ENCODE results near the gene XCL1. TPM values are rescaled to one million over a fixed set of nuclear protein-coding genes. Genes with fewer than 3 reads are reported as not detected.
"Not testable (repeated sequence)": the region's sequence is repeated elsewhere in the genome, so short reads cannot be mapped to it uniquely, and the experiment has no call there.

Gene XCL1, protein sequence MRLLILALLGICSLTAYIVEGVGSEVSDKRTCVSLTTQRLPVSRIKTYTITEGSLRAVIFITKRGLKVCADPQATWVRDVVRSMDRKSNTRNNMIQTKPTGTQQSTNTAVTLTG
- total RNA-seq (2014; rRNA removed; shearing (Covaris generic)): 0.52 and 1.4 TPM in 2 replicates

DNA sequence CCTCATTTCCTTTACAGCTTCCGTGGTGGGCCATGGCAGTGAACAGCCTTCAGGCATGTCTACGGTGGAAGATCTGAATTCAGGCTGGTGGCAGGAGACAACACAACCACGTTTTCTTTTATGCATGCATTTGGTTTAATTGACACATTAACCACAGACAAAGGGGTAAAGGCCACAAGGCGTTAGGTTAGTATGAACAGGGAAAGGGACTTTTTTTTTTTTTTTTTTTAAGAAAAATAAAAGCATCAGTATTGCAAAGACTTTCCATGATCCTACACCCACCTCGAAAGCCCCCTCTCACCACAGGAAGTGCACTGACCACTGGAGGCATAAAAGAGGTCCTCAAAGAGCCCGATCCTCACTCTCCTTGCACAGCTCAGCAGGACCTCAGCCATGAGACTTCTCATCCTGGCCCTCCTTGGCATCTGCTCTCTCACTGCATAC lies at the start of gene XCL1:
Gene XCL1, plus strand, starts transcription at position 361 of the 444 bp plus-strand sequence. Its CDS starts 33 bp downstream, at position 394.
- not testable (repeated sequence) for H3K27me3 ChIP-seq (ENCODE audit: control insufficient read depth, insufficient read depth, low read length); DNase-seq; H3K36me3 ChIP-seq (replicated peaks; ENCODE audit: control insufficient read depth, insufficient read depth, low read length); H3K4me3 ChIP-seq (ENCODE audit: insufficient read depth, low read depth, low read length)

DNA sequence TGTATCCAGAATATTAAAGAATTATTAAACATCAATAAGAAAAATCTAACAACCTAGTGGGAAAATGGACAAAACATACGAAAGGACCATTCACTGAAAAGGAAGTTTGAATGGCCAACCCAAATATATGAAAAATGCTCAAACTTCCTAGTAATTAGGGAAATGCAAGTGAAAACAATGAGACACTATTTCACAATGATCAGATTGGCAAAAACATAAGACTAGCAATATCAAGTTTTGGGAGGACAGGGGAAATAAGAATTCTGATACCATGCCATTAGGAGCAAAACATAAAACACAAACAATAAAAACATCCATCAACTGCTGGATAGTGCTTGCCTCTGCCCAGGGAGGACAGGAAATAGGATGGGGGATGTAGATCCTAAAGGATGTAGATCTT lies 46.9 kb upstream of the XCL1 start:
- no peak for DNase-seq
- no peaks in the 10 kb centered on the region for H3K36me3 ChIP-seq (replicated peaks; ENCODE audit: control insufficient read depth, insufficient read depth, low read length)
- H3K27me3 ChIP-seq (ENCODE audit: control insufficient read depth, insufficient read depth, low read length): no peaks in the 10 kb centered on the region
- H3K4me3 ChIP-seq (ENCODE audit: insufficient read depth, low read depth, low read length): no peak overlapping the region

DNA sequence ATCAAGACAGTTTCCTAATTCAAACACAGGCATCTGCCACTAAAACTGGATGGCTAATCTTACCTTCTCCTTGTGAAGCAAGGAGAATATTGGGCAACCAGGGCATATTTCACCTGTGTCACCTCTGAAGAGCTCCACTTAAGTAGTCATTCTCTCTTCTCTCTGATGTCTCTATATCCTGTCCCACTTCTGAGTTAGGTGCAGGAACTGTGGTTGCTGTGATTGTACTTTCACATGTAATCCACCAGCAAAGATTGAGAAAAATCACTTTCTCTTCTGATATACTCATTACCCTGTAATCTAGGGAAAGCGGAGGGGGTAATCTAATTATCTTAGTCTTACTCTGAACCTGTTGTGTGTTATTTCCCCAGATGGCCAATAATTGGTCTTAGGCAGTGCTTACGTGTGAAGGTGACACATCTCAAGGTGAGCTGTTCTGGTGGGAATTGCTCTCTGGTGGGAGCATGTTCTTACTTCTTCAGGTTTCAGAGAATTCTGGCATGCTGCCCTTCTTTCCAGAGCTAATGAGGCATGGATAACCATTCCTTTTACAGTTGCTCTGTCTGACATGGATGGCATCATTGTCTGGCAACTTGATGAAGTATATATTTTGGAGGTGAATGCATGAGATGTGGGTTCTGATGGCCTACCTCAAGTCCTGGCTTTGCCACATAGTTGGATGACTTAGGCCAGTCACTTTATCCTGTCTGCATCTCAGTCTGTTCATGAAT lies 44.6 kb upstream of the XCL1 start:
- Histone ChIP-seq H3K36me3 (replicated peaks; ENCODE audit: control insufficient read depth, insufficient read depth, low read length) (no peaks in the 10 kb centered on the region), H3K27me3 (ENCODE audit: control insufficient read depth, insufficient read depth, low read length) (no peaks in the 10 kb centered on the region)
- no peak for DNase-seq

DNA sequence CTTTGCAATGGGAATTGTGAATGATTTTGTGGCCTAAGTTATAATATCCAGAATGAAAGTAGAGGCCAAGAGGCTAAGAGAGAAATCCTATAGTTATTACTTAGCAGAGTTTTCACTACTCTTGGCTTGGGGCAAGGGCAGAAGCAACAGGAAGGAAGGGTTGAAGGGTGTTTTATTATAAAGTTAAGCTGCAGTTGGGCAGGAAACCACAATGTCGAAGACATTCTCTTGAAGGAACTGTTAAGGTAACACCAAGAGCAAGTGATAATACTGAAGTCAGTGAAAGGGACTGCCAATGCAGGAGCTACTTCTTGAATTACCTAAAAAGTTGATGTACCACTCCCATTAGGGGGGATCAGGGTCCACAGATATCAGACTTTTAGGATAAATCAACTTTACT lies 40.9 kb upstream of the XCL1 start:
- H3K36me3 ChIP-seq (replicated peaks; ENCODE audit: control insufficient read depth, insufficient read depth, low read length): no peaks in the 10 kb centered on the region
- no peaks in the 10 kb centered on the region for H3K27me3 ChIP-seq (ENCODE audit: control insufficient read depth, insufficient read depth, low read length)
- H3K4me3 ChIP-seq (ENCODE audit: insufficient read depth, low read depth, low read length): no peak overlapping the region
- DNase-seq: no peak

More for the DNA sequence above, 44.6 kb upstream of the XCL1 start:
- no peak overlapping the region for H3K4me3 ChIP-seq (ENCODE audit: insufficient read depth, low read depth, low read length)

DNA sequence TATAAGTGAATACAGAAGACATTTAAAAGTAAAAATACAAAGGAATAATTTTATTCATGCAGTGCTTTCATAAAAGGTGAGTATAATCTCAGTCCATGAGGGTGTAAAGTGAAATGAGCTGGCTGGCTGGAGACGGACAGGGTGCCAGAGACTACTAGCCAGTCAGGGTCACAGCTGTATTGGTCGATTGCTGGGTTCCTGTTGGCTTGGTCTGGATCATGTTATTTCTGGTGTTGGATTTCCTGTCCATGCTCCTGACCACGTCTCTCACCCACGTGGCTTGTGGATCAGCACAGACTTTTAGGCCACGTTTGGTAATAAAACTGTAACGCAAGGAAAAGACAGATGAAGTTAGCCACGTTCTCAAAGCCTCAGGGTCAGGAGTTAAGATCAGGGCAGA lies 35.6 kb upstream of the XCL1 start:
- not testable (repeated sequence) for H3K36me3 ChIP-seq (replicated peaks; ENCODE audit: control insufficient read depth, insufficient read depth, low read length); H3K27me3 ChIP-seq (ENCODE audit: control insufficient read depth, insufficient read depth, low read length); DNase-seq; H3K4me3 ChIP-seq (ENCODE audit: insufficient read depth, low read depth, low read length)

DNA sequence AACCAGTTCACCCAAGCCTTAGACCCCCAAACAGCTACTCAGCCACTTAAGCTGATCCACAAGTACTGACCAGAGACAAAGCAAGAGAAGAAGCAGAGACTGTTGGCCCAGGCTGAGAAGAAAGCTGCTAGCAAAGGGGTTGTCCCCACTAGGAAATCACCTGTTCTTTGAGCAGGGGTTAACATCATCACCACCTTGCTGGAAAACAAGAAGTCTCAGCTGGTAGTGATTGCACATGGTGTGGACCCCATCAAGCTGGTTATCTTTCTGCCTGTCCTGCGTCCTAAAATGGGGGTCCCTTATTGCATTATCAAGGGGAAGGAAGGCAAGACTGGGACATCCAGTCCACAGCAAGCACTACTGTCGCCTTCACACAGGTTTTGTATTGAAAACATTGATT lies 33.4 kb upstream of the XCL1 start:
- not testable (repeated sequence) for H3K27me3 ChIP-seq (ENCODE audit: control insufficient read depth, insufficient read depth, low read length); H3K36me3 ChIP-seq (replicated peaks; ENCODE audit: control insufficient read depth, insufficient read depth, low read length); H3K4me3 ChIP-seq (ENCODE audit: insufficient read depth, low read depth, low read length); DNase-seq

DNA sequence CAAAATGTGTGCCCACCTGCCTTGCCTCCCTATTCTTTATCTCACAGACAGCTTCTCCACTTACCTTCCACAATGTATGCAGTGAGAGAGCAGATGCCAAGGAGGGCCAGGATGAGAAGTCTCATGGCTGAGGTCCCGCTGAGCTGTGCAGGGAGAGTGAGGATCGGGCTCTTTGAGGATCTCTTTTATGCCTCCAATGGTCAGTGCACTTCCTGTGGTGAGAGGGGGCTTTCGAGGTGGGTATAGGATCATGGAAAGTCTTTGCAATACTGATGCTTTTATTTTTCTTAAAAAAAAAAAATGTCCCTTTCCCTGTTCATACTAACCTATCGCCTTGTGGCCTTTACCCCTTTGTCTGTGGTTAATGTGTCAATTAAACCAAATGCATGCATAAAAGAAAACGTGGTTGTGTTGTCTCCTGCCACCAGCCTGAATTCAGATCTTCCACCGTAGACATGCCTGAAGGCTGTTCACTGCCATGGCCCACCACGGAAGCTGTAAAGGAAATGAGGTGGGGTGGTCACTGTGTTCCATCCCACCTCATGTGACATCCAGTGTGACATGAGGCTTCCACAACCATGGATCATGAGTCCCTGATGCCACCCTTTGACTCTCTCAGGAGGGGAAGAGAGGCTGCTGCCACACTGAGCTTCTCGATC lies 32.4 kb upstream of the XCL1 start, which contains the start of gene XCL2:
Gene XCL2, minus strand, starts transcription at position 158 of the 659 bp plus-strand sequence. Its CDS starts 33 bp downstream, at position 125.
- H3K36me3 ChIP-seq (replicated peaks; ENCODE audit: control insufficient read depth, insufficient read depth, low read length); H3K27me3 ChIP-seq (ENCODE audit: control insufficient read depth, insufficient read depth, low read length); DNase-seq; H3K4me3 ChIP-seq (ENCODE audit: insufficient read depth, low read depth, low read length): not testable (repeated sequence)

DNA sequence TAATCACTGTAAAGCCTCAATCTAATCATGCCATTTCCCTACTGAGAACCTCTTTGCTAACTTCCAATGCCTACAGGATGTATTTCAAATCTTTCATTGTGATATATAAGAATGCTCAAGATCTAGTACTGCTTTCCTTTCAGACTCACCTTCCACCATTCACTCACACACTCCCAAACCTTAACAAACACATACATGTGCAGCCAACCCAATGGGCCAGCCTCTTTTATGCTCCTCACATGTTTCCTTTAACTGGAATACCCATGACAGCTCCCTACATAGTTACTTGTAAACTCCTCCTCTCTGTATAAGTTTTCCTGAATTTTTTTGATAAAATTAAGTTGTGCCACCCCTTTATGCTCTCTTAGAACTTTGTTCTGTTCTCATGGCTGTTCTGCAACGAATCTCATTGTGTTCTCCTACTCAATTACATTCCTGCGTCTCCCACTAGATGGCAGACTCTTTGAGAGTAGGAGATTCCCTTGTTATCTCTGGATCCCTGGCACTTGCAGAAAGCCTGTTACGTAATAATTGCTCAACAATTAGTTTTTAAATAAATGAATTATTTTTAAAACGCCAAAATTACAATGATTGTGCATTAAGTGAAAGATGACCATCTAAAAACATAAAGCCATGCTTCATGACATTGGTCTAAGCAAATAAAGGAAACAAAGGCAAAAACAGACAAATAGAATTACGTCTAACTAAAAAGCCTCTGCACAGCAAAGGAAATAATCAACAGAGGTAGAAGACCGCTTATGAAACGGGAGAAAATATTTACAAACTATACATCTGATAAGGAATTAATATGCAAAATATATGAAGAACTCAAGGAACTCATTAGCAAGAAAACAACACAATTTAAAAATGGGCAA lies 30.5 kb upstream of the XCL1 start:
- H3K27me3 ChIP-seq (ENCODE audit: control insufficient read depth, insufficient read depth, low read length); H3K36me3 ChIP-seq (replicated peaks; ENCODE audit: control insufficient read depth, insufficient read depth, low read length); H3K4me3 ChIP-seq (ENCODE audit: insufficient read depth, low read depth, low read length): not testable (repeated sequence)
- DNase-seq: peak; percentile 16

DNA sequence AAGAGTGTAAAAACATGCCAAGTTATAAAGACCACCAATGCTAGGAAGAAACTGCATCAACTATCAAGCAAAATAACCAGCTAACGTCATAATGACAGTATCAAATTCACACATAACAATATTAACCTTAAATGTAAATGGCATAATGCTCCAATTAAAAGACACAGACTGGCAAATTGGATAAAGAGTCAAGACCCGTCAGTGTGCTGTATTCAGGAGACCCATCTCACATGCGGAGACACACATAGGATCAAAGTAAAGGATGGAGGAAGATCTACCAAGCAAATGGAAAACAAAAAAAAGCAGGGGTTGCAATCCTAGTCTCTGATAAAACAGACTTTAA lies 29.9 kb upstream of the XCL1 start:
- not testable (repeated sequence) for DNase-seq; H3K27me3 ChIP-seq (ENCODE audit: control insufficient read depth, insufficient read depth, low read length); H3K36me3 ChIP-seq (replicated peaks; ENCODE audit: control insufficient read depth, insufficient read depth, low read length); H3K4me3 ChIP-seq (ENCODE audit: insufficient read depth, low read depth, low read length)

DNA sequence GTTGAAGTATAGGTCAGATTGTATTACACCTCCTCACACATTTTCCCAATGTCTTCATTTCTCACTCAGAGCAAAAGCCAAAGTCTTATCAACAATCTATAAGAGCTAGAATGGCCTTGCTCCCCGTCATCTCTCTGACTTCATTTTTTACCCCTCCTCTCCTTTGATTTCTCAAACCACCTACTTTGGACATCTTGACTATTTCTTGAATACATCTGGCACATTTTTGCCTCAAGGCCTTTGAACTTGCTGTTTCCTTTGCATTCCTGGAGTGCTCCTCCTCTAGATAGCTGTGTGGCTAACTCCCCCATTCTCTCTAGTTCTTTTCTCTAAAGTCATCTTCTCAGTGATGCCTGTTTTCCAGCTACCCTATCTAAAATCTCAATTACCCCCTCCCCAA lies 25.4 kb upstream of the XCL1 start:
- Histone ChIP-seq H3K4me3 (ENCODE audit: insufficient read depth, low read depth, low read length) (no peak overlapping the region), H3K36me3 (replicated peaks; ENCODE audit: control insufficient read depth, insufficient read depth, low read length) (no peaks in the 10 kb centered on the region), H3K27me3 (ENCODE audit: control insufficient read depth, insufficient read depth, low read length) (no peaks in the 10 kb centered on the region)
- no peak for DNase-seq

DNA sequence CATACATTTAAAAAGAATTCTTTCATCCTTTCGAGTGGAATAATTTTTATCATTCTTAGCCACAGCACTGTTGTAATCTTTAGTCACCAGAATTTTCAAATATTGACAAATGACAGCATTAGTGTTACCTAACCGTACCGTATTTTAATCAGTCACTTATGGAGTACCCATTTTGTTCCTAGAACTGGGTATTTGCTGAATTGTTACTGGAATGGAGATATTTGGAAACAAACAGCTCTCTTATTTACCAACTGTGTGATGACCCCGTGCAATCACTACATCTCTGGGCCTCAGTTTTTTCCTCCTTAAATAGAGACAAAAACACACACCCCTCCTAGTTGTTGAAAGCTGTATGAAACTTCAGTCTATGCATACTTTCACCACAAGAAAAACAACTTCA lies 24.7 kb upstream of the XCL1 start:
- DNase-seq: no peak
- Histone ChIP-seq H3K36me3 (replicated peaks; ENCODE audit: control insufficient read depth, insufficient read depth, low read length) (no peaks in the 10 kb centered on the region), H3K27me3 (ENCODE audit: control insufficient read depth, insufficient read depth, low read length) (no peaks in the 10 kb centered on the region), H3K4me3 (ENCODE audit: insufficient read depth, low read depth, low read length) (no peak overlapping the region)

DNA sequence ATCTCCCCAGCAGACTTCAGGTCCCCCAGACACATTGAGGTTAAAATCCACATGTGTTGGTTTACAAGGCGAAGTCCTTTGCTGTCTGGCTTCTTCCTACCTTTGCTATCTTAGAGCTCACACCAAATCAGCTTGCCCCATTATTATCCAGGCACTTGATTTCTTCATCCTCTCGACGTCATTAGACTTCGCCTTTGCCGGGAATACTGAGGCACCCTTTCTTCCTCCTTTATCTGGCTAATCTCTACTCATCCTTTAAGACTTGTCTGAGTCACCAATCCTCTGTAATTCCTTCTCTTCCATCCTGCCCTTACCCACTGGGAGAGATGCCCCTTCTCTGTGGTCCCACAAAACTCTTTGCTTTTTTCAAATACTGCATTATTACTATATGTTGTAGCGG lies 23.4 kb upstream of the XCL1 start:
- DNase-seq: no peak
- H3K36me3 ChIP-seq (replicated peaks; ENCODE audit: control insufficient read depth, insufficient read depth, low read length): no peaks in the 10 kb centered on the region
- H3K4me3 ChIP-seq (ENCODE audit: insufficient read depth, low read depth, low read length): no peak overlapping the region

DNA sequence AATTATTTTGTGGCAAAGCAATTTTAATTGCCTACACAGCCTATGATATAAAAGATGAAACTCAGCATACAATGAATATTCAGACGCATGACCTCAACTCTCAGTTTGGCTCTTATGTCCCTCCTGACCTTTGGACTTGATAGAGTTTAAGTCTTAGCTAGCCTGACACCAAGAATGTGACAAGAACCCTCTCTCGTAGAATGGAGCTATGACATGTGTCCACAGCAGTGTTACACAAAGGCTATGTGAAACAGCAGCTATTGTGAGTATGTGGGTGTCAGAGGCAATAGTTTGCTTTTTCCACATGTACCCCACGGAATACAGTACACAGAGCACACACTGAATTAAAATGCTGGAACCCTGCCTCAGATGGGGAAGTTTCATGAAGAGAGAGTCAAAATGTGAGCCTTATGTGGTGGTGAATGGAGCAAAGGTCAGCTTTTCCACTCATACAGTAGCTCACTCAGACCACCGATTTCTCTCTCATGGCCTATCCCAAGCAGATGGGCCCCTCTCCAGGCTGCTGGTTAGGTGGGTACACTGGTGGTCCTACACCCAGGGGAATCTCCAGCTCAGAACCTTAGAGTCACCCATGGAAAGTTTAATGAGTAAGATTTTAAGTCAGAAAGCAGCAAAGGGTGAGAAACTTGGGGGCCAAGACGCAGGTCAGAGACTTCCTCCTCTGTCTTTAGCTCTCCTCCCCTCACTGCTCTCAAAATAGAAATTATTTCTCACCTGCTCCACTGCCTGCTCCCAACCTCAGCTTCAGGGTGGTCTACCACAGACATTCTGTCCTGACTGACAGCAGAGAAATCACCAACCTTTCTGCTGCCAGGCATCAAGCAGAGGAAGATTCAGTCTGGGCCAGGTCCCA lies 22.5 kb upstream of the XCL1 start:
- no peak overlapping the region for H3K4me3 ChIP-seq (ENCODE audit: insufficient read depth, low read depth, low read length)
- H3K36me3 ChIP-seq (replicated peaks; ENCODE audit: control insufficient read depth, insufficient read depth, low read length): no peaks in the 10 kb centered on the region
- DNase-seq: no peak
- no peaks in the 10 kb centered on the region for H3K27me3 ChIP-seq (ENCODE audit: control insufficient read depth, insufficient read depth, low read length)

More for the DNA sequence above, 23.4 kb upstream of the XCL1 start:
- no peaks in the 10 kb centered on the region for H3K27me3 ChIP-seq (ENCODE audit: control insufficient read depth, insufficient read depth, low read length)

All from H7 (cell line).